ENCODE data around the gene STK11IP. TPM values are rescaled to one million over a fixed set of nuclear protein-coding genes. Genes with fewer than 3 reads are reported as not detected.

Gene STK11IP
- total RNA-seq, 3 donors from 2014 or later, result 11.2 to 16.7 (median 15.7) TPM

- H3K36me3 ChIP-seq, result no peaks in the 10 kb centered on the region
- intact Hi-C loops (cut with DNase I; ENCODE audit: low total_unique reads), result no loop called here
- no peak for DNase-seq (ENCODE audit: low spot score in 2 of 2)
- H3K27me3 ChIP-seq, result no peaks in the 10 kb centered on the region
- TF ChIP-seq CTCF (IDR thresholded peaks at IDR 0.05) (no peak), POLR2AphosphoS5 (IDR thresholded peaks at IDR 0.05) (no peak), POLR2A (IDR thresholded peaks at IDR 0.05) (no peak)
- H3K9me3 ChIP-seq, result no peaks in the 10 kb centered on the region
- H3K4me1 ChIP-seq, result no peaks in the 10 kb centered on the region
- H3K27ac ChIP-seq, result no peak overlapping the region
- no peak overlapping the region for H3K4me3 ChIP-seq
Measured at GRCh38 chr2:219611306-219611705, 13.6 kb downstream of the STK11IP start.

GRCh38 chr2:219611866-219612576, 14.4 kb downstream of the STK11IP start:
- TF ChIP-seq POLR2AphosphoS5 (IDR thresholded peaks at IDR 0.05), result no peak
- TF ChIP-seq CTCF (IDR thresholded peaks at IDR 0.05), result no peak
- TF ChIP-seq POLR2A (IDR thresholded peaks at IDR 0.05), result no peak
- DNase-seq (ENCODE audit: low spot score in 2 of 2), result no peak
- intact Hi-C loops (cut with DNase I; ENCODE audit: low total_unique reads), result no loop called here
- H3K27me3 ChIP-seq, result no peaks in the 10 kb centered on the region
- H3K27ac ChIP-seq, result no peak overlapping the region
- no peaks in the 10 kb centered on the region for H3K9me3 ChIP-seq
- no peaks in the 10 kb centered on the region for H3K36me3 ChIP-seq
- no peaks in the 10 kb centered on the region for H3K4me1 ChIP-seq
- H3K4me3 ChIP-seq, result no peak overlapping the region

- no peaks in the 10 kb centered on the region for H3K4me1 ChIP-seq
- H3K27ac ChIP-seq, result no peak overlapping the region
- no peak overlapping the region for H3K4me3 ChIP-seq
- H3K36me3 ChIP-seq, result no peaks in the 10 kb centered on the region
- TF ChIP-seq CTCF (IDR thresholded peaks at IDR 0.05) (no peak), POLR2A (IDR thresholded peaks at IDR 0.05) (no peak), POLR2AphosphoS5 (IDR thresholded peaks at IDR 0.05) (no peak)
- intact Hi-C loops (cut with DNase I; ENCODE audit: low total_unique reads), result no loop called here
- no peaks in the 10 kb centered on the region for H3K27me3 ChIP-seq
- no peaks in the 10 kb centered on the region for H3K9me3 ChIP-seq
- DNase-seq (ENCODE audit: low spot score in 2 of 2), result peak in 1 of 2 donors; percentile 58
Measured at GRCh38 chr2:219612577-219613286, 15.1 kb downstream of the STK11IP start.

- DNase-seq (ENCODE audit: low spot score in 2 of 2), result no peak
- TF ChIP-seq POLR2A (IDR thresholded peaks at IDR 0.05), result no peak
- TF ChIP-seq POLR2AphosphoS5 (IDR thresholded peaks at IDR 0.05), result no peak
- no peak for TF ChIP-seq CTCF (IDR thresholded peaks at IDR 0.05)
- Histone ChIP-seq H3K4me3 (no peak overlapping the region), H3K36me3 (no peaks in the 10 kb centered on the region), H3K27ac (no peak overlapping the region), H3K9me3 (no peaks in the 10 kb centered on the region), H3K27me3 (no peaks in the 10 kb centered on the region), H3K4me1 (no peaks in the 10 kb centered on the region)
- intact Hi-C loops (cut with DNase I; ENCODE audit: low total_unique reads), result no loop called here
Measured at GRCh38 chr2:219613461-219614070, 15.9 kb downstream of the STK11IP start.
